Subcutaneous adipose tissue (tissue), 4 donors: Measurements from ENCODE around the gene PPM1L. TPM values are rescaled to one million over a fixed set of nuclear protein-coding genes. Genes with fewer than 3 reads are reported as not detected.

ENCODE experiments used
- total RNA-seq, 4 donors: library from RNA; depleted of rRNA; stranded (reverse); fragments of >200 nt; gene quantifications; one replicate each; pipeline ENCODE4 v1.1.0, GENCODE V29; 2016
- TF ChIP-seq, protein P1 (sequence below): fragments of 450-650 bp; IDR thresholded peaks from one replicate; pipeline ENCODE4 v1.5.1; 2016; ENCODE audit warnings: low read depth, mild to moderate bottlenecking, control low read depth, antibody characterized with exemption, moderate library complexity

Gene PPM1L
- total RNA-seq, 4 donors from 2014 or later: 41.1 to 101 (median 52.8) TPM

DNA sequence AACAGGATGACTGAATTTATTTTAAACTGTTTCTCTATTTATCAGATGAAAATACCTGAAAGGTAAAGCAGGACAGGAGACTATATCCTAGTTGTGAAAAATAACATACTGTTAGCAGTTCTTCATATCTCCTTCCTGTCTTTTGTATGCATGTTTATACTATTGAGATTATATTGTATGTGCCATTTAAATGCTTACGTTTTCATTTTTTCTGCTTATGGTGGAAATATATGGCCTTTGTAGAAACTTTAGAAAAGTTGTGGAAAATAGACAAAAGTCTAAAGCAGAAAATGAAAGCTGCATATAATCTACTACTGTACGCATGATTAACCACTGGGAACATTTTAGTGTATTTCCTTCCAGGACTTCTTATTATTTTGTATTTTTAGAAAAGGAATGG, 2.1 kb upstream of the PPM1L start:
- TF ChIP-seq, protein P1, sequence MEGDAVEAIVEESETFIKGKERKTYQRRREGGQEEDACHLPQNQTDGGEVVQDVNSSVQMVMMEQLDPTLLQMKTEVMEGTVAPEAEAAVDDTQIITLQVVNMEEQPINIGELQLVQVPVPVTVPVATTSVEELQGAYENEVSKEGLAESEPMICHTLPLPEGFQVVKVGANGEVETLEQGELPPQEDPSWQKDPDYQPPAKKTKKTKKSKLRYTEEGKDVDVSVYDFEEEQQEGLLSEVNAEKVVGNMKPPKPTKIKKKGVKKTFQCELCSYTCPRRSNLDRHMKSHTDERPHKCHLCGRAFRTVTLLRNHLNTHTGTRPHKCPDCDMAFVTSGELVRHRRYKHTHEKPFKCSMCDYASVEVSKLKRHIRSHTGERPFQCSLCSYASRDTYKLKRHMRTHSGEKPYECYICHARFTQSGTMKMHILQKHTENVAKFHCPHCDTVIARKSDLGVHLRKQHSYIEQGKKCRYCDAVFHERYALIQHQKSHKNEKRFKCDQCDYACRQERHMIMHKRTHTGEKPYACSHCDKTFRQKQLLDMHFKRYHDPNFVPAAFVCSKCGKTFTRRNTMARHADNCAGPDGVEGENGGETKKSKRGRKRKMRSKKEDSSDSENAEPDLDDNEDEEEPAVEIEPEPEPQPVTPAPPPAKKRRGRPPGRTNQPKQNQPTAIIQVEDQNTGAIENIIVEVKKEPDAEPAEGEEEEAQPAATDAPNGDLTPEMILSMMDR: no peak

DNA sequence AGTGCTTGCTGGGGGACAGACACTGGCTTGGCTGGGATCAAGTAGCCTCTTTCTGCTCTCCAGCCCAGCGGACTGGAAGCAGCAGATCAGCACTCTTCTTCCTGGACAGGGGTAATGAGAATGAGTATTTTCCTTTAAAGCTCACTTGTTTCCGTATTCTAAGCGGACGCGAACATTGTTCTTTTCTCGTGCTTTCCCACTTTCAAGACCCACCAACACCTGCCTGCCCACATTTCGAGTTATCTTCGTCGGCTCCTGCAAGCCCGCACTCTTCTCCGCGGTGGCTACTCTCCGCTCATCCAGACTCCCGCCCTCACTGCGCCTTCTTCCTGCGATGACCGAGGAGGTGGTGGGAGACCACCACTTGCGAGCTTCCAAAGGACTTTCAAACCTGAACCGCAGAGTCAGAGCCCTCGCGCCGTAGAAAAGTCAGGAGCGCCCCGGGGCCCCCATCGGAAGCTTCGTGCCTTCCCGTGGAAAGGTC, 1.6 kb upstream of the PPM1L start:
- TF ChIP-seq, protein P1: no peak

DNA sequence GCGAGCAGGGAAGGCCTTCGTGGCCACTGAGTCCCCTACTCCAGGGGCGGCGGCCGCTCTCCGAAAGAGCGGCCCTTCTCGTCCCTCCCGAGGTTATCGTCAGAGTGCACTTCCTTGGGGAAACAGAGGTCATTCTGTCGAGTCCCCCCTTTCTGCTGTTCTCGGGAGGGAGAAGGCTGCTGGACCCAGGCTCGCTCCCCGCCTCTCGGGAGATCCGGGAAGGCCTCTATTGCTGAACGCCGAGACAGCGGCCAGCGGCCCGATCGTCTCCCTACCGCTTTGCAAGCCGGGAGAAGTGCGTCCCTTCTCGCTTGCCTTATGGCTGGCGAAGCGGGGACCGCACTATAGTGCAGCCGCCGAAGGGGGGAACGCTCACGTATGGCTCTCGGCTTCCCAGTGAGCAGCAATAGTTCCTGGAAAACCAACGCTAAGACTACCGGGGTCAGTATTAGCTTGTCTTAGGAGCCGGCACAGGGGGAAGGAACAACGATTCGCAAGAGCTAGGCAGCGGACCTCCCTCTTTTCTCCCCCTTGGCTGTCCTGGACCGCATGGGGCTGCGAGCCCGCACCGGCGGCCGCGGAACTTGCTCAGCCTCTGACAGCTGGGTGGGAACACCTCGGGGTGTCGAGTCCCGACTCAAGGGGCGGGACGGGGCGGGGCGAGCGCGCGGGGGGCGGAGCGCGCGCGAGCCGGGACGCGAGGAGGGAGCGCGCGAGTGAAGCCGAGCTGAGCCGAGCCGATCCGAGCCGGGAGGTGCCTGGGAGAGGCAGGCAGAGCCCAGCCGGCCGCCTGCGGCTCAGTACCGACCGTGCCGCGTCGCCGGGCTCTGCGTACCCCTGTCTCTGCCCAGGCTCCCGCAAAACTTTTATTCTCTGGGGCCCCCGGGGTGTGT, 930 bp upstream of the PPM1L start:
- TF ChIP-seq, protein P1: no peak

DNA sequence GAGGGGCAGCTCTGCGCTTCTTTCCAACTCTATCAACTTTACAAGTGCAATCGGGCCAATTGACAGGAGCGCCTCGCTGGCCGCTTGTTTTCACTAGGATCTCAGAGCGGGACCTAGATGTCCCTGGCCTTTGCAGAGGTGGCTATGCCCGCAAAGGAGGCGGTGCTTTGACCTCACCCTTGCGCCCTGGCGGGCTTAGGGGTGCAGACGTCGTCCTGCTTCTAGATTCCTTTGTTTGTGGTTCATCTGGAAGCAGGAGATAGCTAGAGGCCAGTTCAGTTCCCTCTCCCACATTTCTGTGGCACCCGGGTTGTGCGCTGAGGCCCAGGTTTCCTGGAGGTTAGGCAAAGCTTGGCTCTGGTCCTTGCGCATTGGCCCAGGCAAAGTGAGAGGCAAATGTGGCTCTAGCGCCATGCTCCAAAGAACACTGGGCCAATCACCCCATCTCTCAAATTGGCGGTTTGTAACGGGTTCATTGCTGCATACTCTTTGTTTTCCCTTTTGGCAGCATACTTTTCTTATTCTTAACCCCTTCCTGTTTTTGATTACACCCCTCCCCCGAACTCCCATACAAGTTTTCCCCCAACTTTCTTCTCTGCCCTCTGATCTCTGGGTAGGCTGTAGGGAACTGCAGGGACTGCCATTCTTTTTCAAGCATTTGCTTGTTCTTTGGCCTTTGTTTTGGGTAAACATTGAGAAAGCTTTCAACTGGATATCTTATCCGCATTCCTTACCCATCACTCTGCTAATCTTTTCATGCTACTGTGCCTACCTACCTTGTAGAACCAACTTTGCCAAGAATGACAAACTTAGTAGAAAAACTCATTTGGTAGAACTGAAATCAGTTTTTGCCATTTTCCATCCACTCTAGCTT, 1.4 kb downstream of the PPM1L start:
- TF ChIP-seq, protein P1: no peak

DNA sequence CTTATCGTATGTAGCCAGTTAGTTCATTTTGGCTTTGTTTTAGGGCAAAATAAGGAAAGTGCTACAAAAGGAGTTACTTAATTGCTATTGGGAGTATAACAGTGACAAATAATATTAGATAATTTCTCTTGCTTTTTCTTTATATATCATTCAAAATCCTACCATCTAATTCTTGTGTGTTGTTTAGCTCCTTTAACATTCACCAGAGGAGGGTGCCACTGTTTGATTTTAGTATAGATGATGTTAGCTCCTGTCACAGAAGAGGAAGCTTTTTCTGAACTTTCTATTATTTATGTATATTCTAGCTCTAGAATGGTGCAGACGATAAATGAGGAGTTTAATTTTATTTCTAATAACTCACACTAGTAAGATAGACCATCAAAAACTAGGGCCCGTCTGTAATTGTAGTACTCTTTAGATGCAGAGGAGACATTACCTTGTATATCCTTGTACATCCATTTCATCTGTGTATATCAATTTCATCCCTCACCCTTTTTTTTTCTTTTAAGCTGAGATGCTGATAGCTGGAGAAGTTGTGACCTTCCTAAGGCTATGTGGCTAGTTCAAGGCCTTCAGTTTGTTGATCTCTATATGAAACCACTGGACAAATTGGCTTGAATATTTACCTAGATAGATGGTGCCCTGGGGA, 3.0 kb downstream of the PPM1L start:
- TF ChIP-seq, protein P1: no peak

DNA sequence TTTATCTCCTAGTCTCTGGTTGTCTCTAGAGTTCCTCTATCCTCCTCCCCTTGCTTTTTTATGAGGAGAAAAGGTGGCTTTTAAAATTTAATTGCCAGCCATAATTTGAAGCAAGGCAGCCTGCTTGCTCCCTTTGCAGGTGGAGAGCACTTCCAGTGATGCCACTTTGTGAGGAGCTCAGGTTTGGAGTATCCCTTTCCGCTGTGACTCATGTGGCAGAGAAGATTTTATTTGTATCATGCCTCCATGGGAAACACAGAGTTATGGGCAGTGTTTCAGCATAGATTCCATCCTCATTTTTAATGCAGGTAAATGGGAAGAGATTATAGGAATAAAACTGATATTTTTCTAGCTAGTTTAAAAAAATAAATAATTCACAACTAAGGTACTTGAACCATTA, 7.0 kb downstream of the PPM1L start:
- TF ChIP-seq, protein P1: no peak

DNA sequence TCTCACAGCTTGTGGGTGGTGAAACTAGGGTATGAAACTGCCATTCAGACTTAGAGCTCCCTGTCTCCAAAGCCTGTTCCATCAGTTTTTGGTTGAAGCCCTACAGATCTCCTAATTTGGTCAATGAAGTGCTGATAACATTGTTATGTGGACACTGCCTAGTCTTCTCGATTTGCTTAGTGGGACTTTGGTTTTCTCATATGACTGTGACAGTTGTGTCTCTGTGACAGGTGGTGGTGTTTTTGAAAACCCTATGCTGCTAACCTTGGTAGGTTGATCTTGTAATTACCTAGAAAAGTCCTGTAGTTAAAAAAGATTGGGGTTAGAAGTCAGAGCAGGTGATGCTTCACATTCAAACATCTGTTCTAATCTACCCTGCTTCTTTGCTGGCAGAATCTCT, 9.2 kb downstream of the PPM1L start:
- TF ChIP-seq, protein P1: no peak
